Mucosa of descending colon (tissue), 3 donors: ENCODE measurements around the gene UBA52. TPM values are rescaled to one million over a fixed set of nuclear protein-coding genes. Genes with fewer than 3 reads are reported as not detected.

Experiments
- ATAC-seq: fragments of 200-7000 bp; cut with Tn5 transposase; one replicate; pipeline ENCODE4 v1.9.1; 2020; ENCODE audit warnings: mild to moderate bottlenecking, moderate library complexity
- DNase-seq, 3 donors: peaks; one replicate each; pipeline ENCODE4 v3.0.0-alpha.2; 2020
- H3K36me3 ChIP-seq: fragments of 200-600 bp; one replicate; pipeline ENCODE4 v1.8.0; 2021; ENCODE audit warnings: low read depth, mild to moderate bottlenecking
- H3K4me1 ChIP-seq: fragments of 200-600 bp; one replicate; pipeline ENCODE4 v1.8.0; 2021; ENCODE audit warnings: low read depth, mild to moderate bottlenecking
- H3K4me3 ChIP-seq: fragments of 200-600 bp; one replicate; pipeline ENCODE4 v1.8.0; 2021; ENCODE audit warnings: mild to moderate bottlenecking
- H3K9me3 ChIP-seq: fragments of 200-600 bp; one replicate; pipeline ENCODE4 v1.8.0; 2021; ENCODE audit warnings: mild to moderate bottlenecking
- CTCF ChIP-seq: fragments of 200-600 bp; IDR thresholded peaks from one replicate; pipeline ENCODE4 v1.8.0; 2022; ENCODE audit warnings: antibody characterized with exemption, mild to moderate bottlenecking
- intact Hi-C, 2 donors: fragments of 100-400 bp; cut with DNase I in 1 of 2; cut with micrococcal nuclease in 1 of 2; formaldehyde crosslinking; loops; one replicate each; pipeline versions ENCODE4 v1.11.0 to v1.11.1; 2022; cut with DNase I, micrococcal nuclease
- total RNA-seq, 3 donors: library from RNA; stranded (reverse); fragmentation: NEBNext Ultra II Directional in 2 of 3; extraction: Animal tissue kit (Norgen Biotek cat#: 25700) in 2 of 3; gene quantifications; one replicate each; pipeline versions ENCODE4 v1.2.1 to v1.2.4, GENCODE V29; 2021 to 2023
- donor health status: DM: no; HTN: no; CAD: no; lungs with moderate emphysema.
- donor health status: DM: no; HTN: no; CAD: no.
- donor health status: DM: no; HTN: yes; CAD: no.

UBA52 gene
- total RNA-seq, 3 donors from 2014 or later = 771 to 910 (median 811) TPM

- Histone ChIP-seq H3K9me3 (no peaks in the 10 kb centered on the region), H3K36me3 (no peaks in the 10 kb centered on the region), H3K4me3 (no peak overlapping the region), H3K4me1 (no peaks in the 10 kb centered on the region)
- TF ChIP-seq CTCF = no peak
- ATAC-seq (peak; percentile 24), DNase-seq (no peak)
- intact Hi-C loops = no loop called here
Observed at GRCh38 chr19:18529782-18530181, 41.9 kb upstream of the UBA52 start.

- intact Hi-C loops = no loop called here
- no peaks in the 10 kb centered on the region for H3K9me3 ChIP-seq
- DNase-seq = no peak
- TF ChIP-seq CTCF = no peak
- H3K36me3 ChIP-seq = no peaks in the 10 kb centered on the region
- ATAC-seq = no peak
- no peaks in the 10 kb centered on the region for H3K4me1 ChIP-seq
- H3K4me3 ChIP-seq = no peak overlapping the region
Observed at GRCh38 chr19:18531485-18531884, 40.2 kb upstream of the UBA52 start.

GRCh38 chr19:18532168-18532890, 39.3 kb upstream of the UBA52 start:
- Histone ChIP-seq H3K4me3 (no peak overlapping the region), H3K4me1 (no peaks in the 10 kb centered on the region), H3K9me3 (no peaks in the 10 kb centered on the region), H3K36me3 (no peaks in the 10 kb centered on the region)
- intact Hi-C loops = no loop called here
- no peak for TF ChIP-seq CTCF
- DNase-seq = no peak
- ATAC-seq = no peak

- no peak for TF ChIP-seq CTCF
- peak; percentile 18 for ATAC-seq
- no peaks in the 10 kb centered on the region for H3K36me3 ChIP-seq
- no peaks in the 10 kb centered on the region for H3K9me3 ChIP-seq
- H3K4me1 ChIP-seq = no peaks in the 10 kb centered on the region
- DNase-seq = no peak
- H3K4me3 ChIP-seq = no peak overlapping the region
- intact Hi-C loops = no loop called here
Observed at GRCh38 chr19:18533058-18533457, 38.6 kb upstream of the UBA52 start.

GRCh38 chr19:18536475-18536874, 35.2 kb upstream of the UBA52 start:
- no peaks in the 10 kb centered on the region for H3K9me3 ChIP-seq
- no peaks in the 10 kb centered on the region for H3K36me3 ChIP-seq
- DNase-seq (no peak), ATAC-seq (no peak)
- intact Hi-C loops = no loop called here
- H3K4me3 ChIP-seq = no peak overlapping the region
- no peak for TF ChIP-seq CTCF
- H3K4me1 ChIP-seq = no peaks in the 10 kb centered on the region

GRCh38 chr19:18537431-18537830, 34.2 kb upstream of the UBA52 start:
- Histone ChIP-seq H3K9me3 (no peaks in the 10 kb centered on the region), H3K36me3 (no peaks in the 10 kb centered on the region), H3K4me3 (no peak overlapping the region), H3K4me1 (peaks cover 6% of the 10 kb centered on the region)
- ATAC-seq = no peak
- no peak for TF ChIP-seq CTCF
- intact Hi-C loops = no loop called here
- no peak for DNase-seq
